Superior temporal gyrus (tissue), 1 donor: ENCODE data around the gene P3H4.
"Not testable (repeated sequence)": the region's sequence is repeated elsewhere in the genome, so short reads cannot be mapped to it uniquely, and the experiment has no call there.

Source experiments
- DNase-seq: peaks from one replicate; pipeline ENCODE4 v3.0.0-alpha.2; 2016; ENCODE audit errors: extremely low spot score

P3H4 gene

GRCh38 chr17:41811549-41812380, at the start of gene P3H4:
Gene P3H4 (minus strand): TSS chr17:41811949. CDS start chr17:41811915, 34 bp downstream.
- DNase-seq = peak; percentile 71

- DNase-seq = no peak
Measured at GRCh38 chr17:41860254-41860931, 48.6 kb upstream of the P3H4 start.

GRCh38 chr17:41851382-41851781, 39.6 kb upstream of the P3H4 start:
- not testable (repeated sequence) for DNase-seq

GRCh38 chr17:41849251-41849990, 37.7 kb upstream of the P3H4 start:
- no peak for DNase-seq

- no peak for DNase-seq
Measured at GRCh38 chr17:41848788-41849187, 37.0 kb upstream of the P3H4 start.

- DNase-seq = no peak
Measured at GRCh38 chr17:41844971-41845370, 33.2 kb upstream of the P3H4 start.

GRCh38 chr17:41840781-41841180, 29.0 kb upstream of the P3H4 start:
- DNase-seq = not testable (repeated sequence)

GRCh38 chr17:41839448-41839847, 27.7 kb upstream of the P3H4 start:
- not testable (repeated sequence) for DNase-seq

GRCh38 chr17:41837761-41838538, 26.2 kb upstream of the P3H4 start, which contains the start of gene KLHL10:
Gene KLHL10 (plus strand): TSS chr17:41837825. CDS start chr17:41837933, 108 bp downstream.
- no peak for DNase-seq

GRCh38 chr17:41836550-41837196, 24.9 kb upstream of the P3H4 start:
- no peak for DNase-seq

GRCh38 chr17:41835800-41836549, 24.2 kb upstream of the P3H4 start, which contains the start of gene NT5C3B:
Gene NT5C3B (minus strand): TSS chr17:41836232. CDS start chr17:41836193, 39 bp downstream.
- peak; percentile 51 for DNase-seq

- no peak for DNase-seq
Measured at GRCh38 chr17:41835214-41835799, 23.6 kb upstream of the P3H4 start.

- DNase-seq = not testable (repeated sequence)
Measured at GRCh38 chr17:41829961-41830360, 18.2 kb upstream of the P3H4 start.

- DNase-seq = no peak
Measured at GRCh38 chr17:41825175-41825845, 13.6 kb upstream of the P3H4 start.

GRCh38 chr17:41824086-41824485, 12.3 kb upstream of the P3H4 start:
- no peak for DNase-seq

- DNase-seq = no peak
Measured at GRCh38 chr17:41823580-41823979, 11.8 kb upstream of the P3H4 start.

- no peak for DNase-seq
Measured at GRCh38 chr17:41823141-41823524, 11.4 kb upstream of the P3H4 start.

GRCh38 chr17:41822216-41823140, 10.7 kb upstream of the P3H4 start:
- no peak for DNase-seq
